Umbilical cord (tissue), 2 donors: ENCODE results near the gene REEP6. TPM values are rescaled to one million over a fixed set of nuclear protein-coding genes. Genes with fewer than 3 reads are reported as not detected.
"Not testable (repeated sequence)": the region's sequence is repeated elsewhere in the genome, so short reads cannot be mapped to it uniquely, and the experiment has no call there.

Source experiments
- DNase-seq: peaks from one replicate; pipeline ENCODE4 v3.0.0-alpha.2; 2015; ENCODE audit warnings: low spot score
- total RNA-seq: library from RNA; depleted of rRNA; stranded (reverse); fragments of >200 nt; gene quantifications from one replicate; pipeline ENCODE4 v1.2.3, GENCODE V29; 2014; ENCODE audit warnings: low replicate concordance; ENCODE audit not compliant: insufficient read depth

The REEP6 gene
- total RNA-seq, 1 donor from 2014 or later = 1.4 TPM

- no peak for DNase-seq
These were observed 31.9 kb downstream of the REEP6 start for GRCh38 chr19:1522838-1523237.

- DNase-seq = no peak
These were observed 32.7 kb downstream of the REEP6 start, which contains the start of gene PLK5 for GRCh38 chr19:1523412-1524286. TSS of gene PLK5 (plus strand) at chr19:1524077. CDS start at chr19:1526997, 2,920 bp downstream.

- DNase-seq = no peak
These were observed 33.4 kb downstream of the REEP6 start for GRCh38 chr19:1524287-1524971.

GRCh38 chr19:1524972-1525325, 34.0 kb downstream of the REEP6 start:
- no peak for DNase-seq

- DNase-seq = no peak
These were observed 34.4 kb downstream of the REEP6 start for GRCh38 chr19:1525343-1525742.

GRCh38 chr19:1526066-1526778, 35.2 kb downstream of the REEP6 start:
- no peak for DNase-seq

- no peak for DNase-seq
These were observed 36.1 kb downstream of the REEP6 start for GRCh38 chr19:1526979-1527649.

GRCh38 chr19:1527650-1528309, 36.8 kb downstream of the REEP6 start:
- DNase-seq = no peak

GRCh38 chr19:1528596-1529429, 37.8 kb downstream of the REEP6 start:
- DNase-seq = no peak

- DNase-seq = no peak
These were observed 38.4 kb downstream of the REEP6 start for GRCh38 chr19:1529430-1529816.

- DNase-seq = not testable (repeated sequence)
These were observed 39.9 kb downstream of the REEP6 start for GRCh38 chr19:1530856-1531255.

- DNase-seq = no peak
These were observed 40.6 kb downstream of the REEP6 start for GRCh38 chr19:1531587-1531986.

GRCh38 chr19:1532003-1532402, 41.0 kb downstream of the REEP6 start:
- DNase-seq = no peak

- DNase-seq = no peak
These were observed 42.6 kb downstream of the REEP6 start for GRCh38 chr19:1533510-1534150.

GRCh38 chr19:1534972-1535371, 44.0 kb downstream of the REEP6 start:
- no peak for DNase-seq

GRCh38 chr19:1535699-1536098, 44.7 kb downstream of the REEP6 start:
- DNase-seq = not testable (repeated sequence)

- DNase-seq = no peak
These were observed 48.0 kb downstream of the REEP6 start for GRCh38 chr19:1538978-1539377.

GRCh38 chr19:1539749-1540148, 48.8 kb downstream of the REEP6 start:
- not testable (repeated sequence) for DNase-seq

- DNase-seq = peak; percentile 78
These were observed 49.5 kb downstream of the REEP6 start for GRCh38 chr19:1540365-1540925.
